ENCODE results near the gene MCM7. TPM values are rescaled to one million over a fixed set of nuclear protein-coding genes. Genes with fewer than 3 reads are reported as not detected.

Gene MCM7
- polyA plus RNA-seq, 3 donors from 2014 or later, result 40.3 to 59.0 (median 54.4) TPM

- H3K27me3 Mint-ChIP-seq (ENCODE audit: low read depth in 3 of 3), result peaks cover 4 to 11% (median 6%) of the 10 kb centered on the region in 3 donors
- peak overlapping the region; percentile 97 to 99 (median 98) for H3K27ac Mint-ChIP-seq
- peaks cover 0 to 5% (median 0%) of the 10 kb centered on the region in 3 donors for H3K36me3 Mint-ChIP-seq
Measured at GRCh38 chr7:100118388-100119071, 17.3 kb upstream of the MCM7 start.

DNA sequence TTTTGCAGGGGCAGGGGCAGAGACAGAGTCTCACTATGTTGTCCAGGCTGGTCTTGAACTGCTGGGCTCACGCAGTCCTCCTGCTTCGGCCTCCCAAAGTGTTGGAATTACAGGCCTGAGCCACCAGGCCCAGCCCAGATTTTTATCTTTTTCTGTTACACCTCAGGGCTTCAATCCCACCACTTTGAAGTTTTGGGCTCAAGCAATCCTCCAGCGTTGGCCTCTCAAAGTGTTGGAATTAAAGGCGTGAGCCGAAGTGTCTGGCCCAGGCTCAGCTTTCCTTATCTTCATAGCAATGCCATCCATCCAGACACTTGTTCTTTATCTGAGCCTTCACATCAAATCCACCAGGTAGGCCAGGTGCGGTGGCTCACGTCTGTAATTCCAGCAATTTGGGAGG, 13.8 kb upstream of the MCM7 start:
- Mint-ChIP-seq H3K9me3 (no peaks in the 10 kb centered on the region), H3K4me3 (no peak overlapping the region), H3K4me1 (peaks cover 22 to 23% of the 10 kb centered on the region in 2 donors), H3K27me3 (ENCODE audit: low read depth in 3 of 3) (peaks cover 4 to 11% (median 6%) of the 10 kb centered on the region in 3 donors), H3K36me3 (peaks cover 0 to 20% (median 0%) of the 10 kb centered on the region in 3 donors), H3K27ac (no peak overlapping the region)
- DNase-seq, result no peak

More at GRCh38 chr7:100118388-100119071, 17.3 kb upstream of the MCM7 start:
- Mint-ChIP-seq H3K4me1 (peaks cover 32% of the 10 kb centered on the region in 2 donors), H3K9me3 (no peaks in the 10 kb centered on the region), H3K4me3 (peak overlapping the region; percentile 90 to 97 (median 92))
- DNase-seq, result no peak

GRCh38 chr7:100111914-100112313, 10.7 kb upstream of the MCM7 start:
- DNase-seq, result no peak
- peaks cover 0 to 32% (median 5%) of the 10 kb centered on the region in 3 donors for H3K36me3 Mint-ChIP-seq
- no peak overlapping the region for H3K27ac Mint-ChIP-seq
- H3K27me3 Mint-ChIP-seq (ENCODE audit: low read depth in 3 of 3), result no peaks in the 10 kb centered on the region
- H3K9me3 Mint-ChIP-seq, result no peaks in the 10 kb centered on the region
- no peak overlapping the region for H3K4me3 Mint-ChIP-seq
- H3K4me1 Mint-ChIP-seq, result peaks cover 5 to 7% of the 10 kb centered on the region in 2 donors

DNA sequence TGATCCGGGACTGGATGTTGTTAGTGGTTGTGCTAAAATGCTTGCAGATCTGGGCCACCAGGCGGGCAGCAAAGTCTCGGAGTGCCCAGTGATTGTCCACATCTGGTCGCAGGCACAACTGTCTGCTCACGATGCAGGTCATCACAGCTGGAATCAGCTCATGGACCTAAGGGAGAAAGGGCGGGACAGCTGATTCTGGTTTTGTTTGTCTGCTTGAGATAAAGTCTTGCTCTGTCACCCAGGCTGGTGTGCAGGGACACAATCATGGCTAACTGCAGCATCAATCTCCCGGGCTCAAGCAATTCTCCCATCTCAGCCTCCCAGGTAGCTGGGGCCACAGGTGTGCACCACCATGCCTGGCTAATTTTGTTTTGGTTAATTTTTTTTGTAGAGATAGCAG, 10.0 kb upstream of the MCM7 start:
- H3K27me3 Mint-ChIP-seq (ENCODE audit: low read depth in 3 of 3), result no peaks in the 10 kb centered on the region
- peaks cover 0 to 31% (median 5%) of the 10 kb centered on the region in 3 donors for H3K36me3 Mint-ChIP-seq
- no peaks in the 10 kb centered on the region for H3K9me3 Mint-ChIP-seq
- H3K4me1 Mint-ChIP-seq, result peaks cover 0 to 5% of the 10 kb centered on the region in 2 donors
- H3K27ac Mint-ChIP-seq, result no peak overlapping the region
- no peak overlapping the region for H3K4me3 Mint-ChIP-seq
- DNase-seq, result no peak

GRCh38 chr7:100109521-100110163, 8.4 kb upstream of the MCM7 start:
- DNase-seq, result no peak
- peaks cover 0 to 31% (median 5%) of the 10 kb centered on the region in 3 donors for H3K36me3 Mint-ChIP-seq
- H3K4me3 Mint-ChIP-seq, result no peak overlapping the region
- no peak overlapping the region for H3K27ac Mint-ChIP-seq
- no peaks in the 10 kb centered on the region for H3K27me3 Mint-ChIP-seq (ENCODE audit: low read depth in 3 of 3)
- H3K9me3 Mint-ChIP-seq, result no peaks in the 10 kb centered on the region
- H3K4me1 Mint-ChIP-seq, result peaks cover 0 to 2% of the 10 kb centered on the region in 2 donors

- Mint-ChIP-seq H3K9me3 (no peaks in the 10 kb centered on the region), H3K4me3 (no peak overlapping the region), H3K27me3 (ENCODE audit: low read depth in 3 of 3) (peaks cover 0 to 5% (median 0%) of the 10 kb centered on the region in 3 donors), H3K4me1 (peaks cover 3 to 6% of the 10 kb centered on the region in 2 donors), H3K27ac (no peak overlapping the region), H3K36me3 (peaks cover 0 to 27% (median 8%) of the 10 kb centered on the region in 3 donors)
- no peak for DNase-seq
Measured at GRCh38 chr7:100107890-100108289, 6.7 kb upstream of the MCM7 start.

DNA sequence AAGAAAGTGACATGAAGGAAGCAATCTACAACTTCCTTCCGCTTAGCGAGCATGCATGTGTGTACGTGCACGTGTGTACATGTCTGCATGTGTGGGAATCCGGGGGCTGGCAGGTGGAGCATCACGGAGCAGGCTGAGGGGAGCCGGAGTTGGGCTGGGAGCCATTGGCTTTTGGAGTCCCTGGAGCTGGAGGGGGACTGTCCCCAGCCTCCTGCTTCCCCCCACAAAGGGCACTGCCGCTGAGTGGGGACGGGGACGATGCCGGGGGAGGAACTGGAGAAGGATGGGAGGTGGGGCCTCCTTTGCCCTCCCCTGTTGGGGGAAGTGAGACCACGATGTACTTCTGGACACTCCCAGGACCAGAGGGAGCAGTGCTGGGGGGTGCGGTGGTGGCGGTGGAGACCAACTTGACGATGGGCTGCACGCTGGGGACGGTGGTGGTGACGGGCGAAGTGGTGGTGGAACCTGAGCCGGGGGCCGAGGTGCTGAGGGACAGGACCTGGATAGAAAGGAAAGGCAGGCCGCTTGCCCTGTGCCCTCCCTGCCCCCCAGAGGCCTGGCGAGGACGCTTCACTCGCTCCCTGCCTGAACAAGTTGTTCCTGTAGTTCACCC, 6.0 kb upstream of the MCM7 start:
- DNase-seq, result no peak
- peaks cover 0 to 26% (median 8%) of the 10 kb centered on the region in 3 donors for H3K36me3 Mint-ChIP-seq
- no peak overlapping the region for H3K27ac Mint-ChIP-seq
- H3K9me3 Mint-ChIP-seq, result no peaks in the 10 kb centered on the region
- H3K4me1 Mint-ChIP-seq, result peaks cover 9 to 11% of the 10 kb centered on the region in 2 donors
- H3K27me3 Mint-ChIP-seq (ENCODE audit: low read depth in 3 of 3), result peaks cover 0 to 6% (median 5%) of the 10 kb centered on the region in 3 donors
- no peak overlapping the region for H3K4me3 Mint-ChIP-seq

DNA sequence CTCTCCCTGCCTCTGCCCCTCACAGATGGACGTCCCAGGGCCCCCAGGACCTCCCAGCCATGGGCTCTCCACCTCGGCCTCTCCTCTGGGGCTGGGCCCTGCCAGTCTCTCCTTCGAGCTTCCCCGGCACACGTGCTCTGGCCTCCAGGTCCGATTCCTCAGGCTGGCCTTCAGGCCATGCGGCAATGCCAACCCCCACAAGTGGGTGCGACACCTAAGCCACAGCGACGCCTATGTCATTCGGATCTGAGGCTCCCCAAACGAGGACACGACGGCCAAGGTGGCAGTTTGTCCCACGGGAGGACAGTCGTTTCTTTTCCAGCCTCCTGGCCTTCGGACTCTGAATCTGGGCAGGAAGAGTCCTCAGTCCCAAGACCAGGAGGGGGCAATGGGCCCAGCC, 5.4 kb upstream of the MCM7 start:
- H3K9me3 Mint-ChIP-seq, result no peaks in the 10 kb centered on the region
- no peak for DNase-seq
- H3K27ac Mint-ChIP-seq, result peak overlapping the region in 1 of 6 donors; percentile 26
- peaks cover 4 to 10% (median 8%) of the 10 kb centered on the region in 3 donors for H3K27me3 Mint-ChIP-seq (ENCODE audit: low read depth in 3 of 3)
- peaks cover 0 to 23% (median 8%) of the 10 kb centered on the region in 3 donors for H3K36me3 Mint-ChIP-seq
- H3K4me3 Mint-ChIP-seq, result no peak overlapping the region
- peaks cover 9 to 11% of the 10 kb centered on the region in 2 donors for H3K4me1 Mint-ChIP-seq

DNA sequence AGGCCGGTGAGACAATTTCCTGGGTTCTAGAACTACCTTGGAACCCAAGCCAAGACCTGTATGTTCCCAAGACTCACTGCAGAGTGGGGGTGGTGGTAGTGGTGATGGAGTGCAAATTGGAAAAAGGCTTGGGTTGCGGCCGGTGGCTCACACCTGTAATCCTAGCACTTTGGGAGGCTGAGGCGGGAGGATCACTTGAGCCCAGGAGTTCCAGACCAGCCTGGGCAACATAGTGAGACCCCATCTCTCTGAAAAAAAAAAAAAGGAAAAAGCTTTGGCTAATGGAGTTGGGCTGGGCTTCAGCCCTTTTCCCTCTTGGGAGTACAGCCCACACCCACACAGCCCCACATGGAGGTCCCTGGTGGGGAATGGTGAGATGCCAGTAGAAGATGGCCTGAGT, 4.3 kb upstream of the MCM7 start:
- DNase-seq, result no peak
- Mint-ChIP-seq H3K27ac (no peak overlapping the region), H3K36me3 (peaks cover 0 to 15% (median 8%) of the 10 kb centered on the region in 3 donors), H3K9me3 (no peaks in the 10 kb centered on the region), H3K4me1 (peaks cover 11 to 13% of the 10 kb centered on the region in 2 donors), H3K4me3 (no peak overlapping the region), H3K27me3 (ENCODE audit: low read depth in 3 of 3) (peaks cover 15 to 21% (median 19%) of the 10 kb centered on the region in 3 donors)

DNA sequence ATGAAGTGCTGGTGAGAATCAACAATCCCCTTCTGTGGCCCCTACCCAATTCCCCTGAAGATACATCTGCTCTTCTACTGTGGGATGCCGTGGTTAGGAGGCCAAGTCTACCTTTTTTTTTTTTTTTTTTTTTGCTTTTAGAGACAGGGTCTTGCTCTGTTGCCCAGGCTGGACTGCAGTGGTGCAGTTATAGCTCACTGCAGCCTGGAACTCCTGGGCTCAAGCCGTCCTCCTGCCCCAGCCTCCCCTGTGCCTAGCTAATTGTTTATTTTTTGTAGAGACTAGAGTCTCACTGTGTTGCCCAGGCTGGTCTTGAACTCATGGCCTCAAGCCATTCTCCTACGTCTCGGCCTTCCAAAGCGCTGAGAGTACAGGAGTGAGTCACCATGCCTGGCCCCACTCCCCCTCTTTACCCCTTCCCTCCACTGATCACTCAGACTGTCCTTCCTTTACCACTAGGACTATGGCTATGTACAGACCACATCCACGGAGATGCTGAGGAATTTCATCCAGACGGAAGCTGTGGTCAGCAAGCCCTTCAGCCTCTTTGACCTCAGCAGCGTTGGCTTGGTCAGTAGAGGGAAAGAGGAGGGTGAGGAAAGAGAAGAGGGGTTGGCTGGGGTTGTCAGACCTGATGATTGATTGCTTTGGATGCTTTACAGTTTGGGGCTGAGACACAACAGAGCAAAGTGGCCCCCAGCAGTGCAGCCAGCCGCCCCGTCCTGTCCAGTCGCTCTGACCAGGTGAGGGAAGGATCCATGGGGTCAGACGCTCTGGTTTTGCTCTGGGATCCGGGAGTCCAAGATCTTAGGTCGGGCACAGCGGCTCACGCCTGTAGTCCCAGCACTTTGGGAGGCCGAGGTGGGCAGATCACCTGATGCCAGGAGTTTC, 2.0 kb upstream of the MCM7 start:
- H3K9me3 Mint-ChIP-seq, result no peaks in the 10 kb centered on the region
- no peak for DNase-seq
- peak overlapping the region; percentile 17 to 89 (median 84) for H3K27ac Mint-ChIP-seq
- H3K4me1 Mint-ChIP-seq, result peaks cover 34% of the 10 kb centered on the region in 2 donors
- H3K36me3 Mint-ChIP-seq, result peaks cover 7 to 19% (median 13%) of the 10 kb centered on the region in 3 donors
- H3K27me3 Mint-ChIP-seq (ENCODE audit: low read depth in 3 of 3), result peaks cover 23 to 31% (median 28%) of the 10 kb centered on the region in 3 donors
- peak overlapping the region in 4 of 5 donors; percentile 71 to 96 (median 81) for H3K4me3 Mint-ChIP-seq

- Mint-ChIP-seq H3K27me3 (ENCODE audit: low read depth in 3 of 3) (peaks cover 23 to 34% (median 32%) of the 10 kb centered on the region in 3 donors), H3K36me3 (peaks cover 21 to 30% (median 22%) of the 10 kb centered on the region in 3 donors), H3K4me1 (peaks cover 38 to 44% of the 10 kb centered on the region in 2 donors), H3K27ac (peak overlapping the region; percentile 90 to 98 (median 97)), H3K9me3 (no peaks in the 10 kb centered on the region), H3K4me3 (peak overlapping the region; percentile 82 to 96 (median 93))
- peak; percentile 92 to 94 (median 93) for DNase-seq
Measured at GRCh38 chr7:100100420-100101015, 679 bp downstream of the MCM7 start.

DNA sequence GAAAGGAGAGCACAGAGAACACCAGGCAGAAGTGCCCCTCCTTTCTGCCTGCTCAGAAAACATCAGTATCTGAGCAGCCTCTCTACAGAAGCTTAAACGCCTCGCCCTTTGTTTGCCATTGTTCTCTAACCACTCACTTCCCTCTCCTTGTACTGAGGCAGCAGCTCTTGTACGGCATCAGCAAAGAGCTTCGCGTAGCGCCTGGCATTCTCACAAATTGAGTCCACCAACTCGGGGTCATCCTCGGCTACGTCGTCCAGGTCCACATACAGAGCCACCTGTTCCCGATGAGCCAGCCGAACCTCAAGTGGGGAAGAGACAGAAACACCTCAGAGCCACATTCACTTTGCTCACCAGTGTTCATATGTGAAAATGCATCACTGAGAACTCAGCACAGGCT, 1.7 kb downstream of the MCM7 start:
- peaks cover 21 to 35% (median 22%) of the 10 kb centered on the region in 3 donors for H3K36me3 Mint-ChIP-seq
- peaks cover 23 to 34% (median 32%) of the 10 kb centered on the region in 3 donors for H3K27me3 Mint-ChIP-seq (ENCODE audit: low read depth in 3 of 3)
- peak overlapping the region; percentile 89 to 98 (median 97) for H3K27ac Mint-ChIP-seq
- H3K4me3 Mint-ChIP-seq, result peak overlapping the region; percentile 82 to 96 (median 93)
- no peaks in the 10 kb centered on the region for H3K9me3 Mint-ChIP-seq
- H3K4me1 Mint-ChIP-seq, result peaks cover 38 to 44% of the 10 kb centered on the region in 2 donors
- no peak for DNase-seq
